Upper lobe of left lung (tissue), 6 donors: ENCODE data around the gene KCNJ14. TPM values are rescaled to one million over a fixed set of nuclear protein-coding genes. Genes with fewer than 3 reads are reported as not detected.
A peak's percentile ranks its signal among the peaks of the same experiment; 100 is the strongest.

Source experiments
- ATAC-seq, 2 donors: fragments of 200-7000 bp; cut with Tn5 transposase; one replicate each; pipeline ENCODE4 v1.9.1; 2022; ENCODE audit warnings: mild to moderate bottlenecking in 2 of 2, moderate library complexity in 2 of 2; ENCODE audit not compliant: low FRiP score in 2 of 2
- DNase-seq, 2 donors: peaks; one replicate each; pipeline ENCODE4 v3.0.0-alpha.2; 2019 to 2020
- H3K27ac ChIP-seq, 4 donors: fragments of 200-600 bp; sonication (generic); one replicate each; pipeline ENCODE4 v1.5.1; 2016 to 2019
- H3K27me3 ChIP-seq, 4 donors: fragments of 200-600 bp; sonication (generic); one replicate each; pipeline ENCODE4 v1.5.1; 2017 to 2019
- H3K36me3 ChIP-seq, 4 donors: fragments of 200-600 bp; sonication (generic); one replicate each; pipeline ENCODE4 v1.5.1; 2016 to 2019
- H3K4me1 ChIP-seq, 4 donors: fragments of 200-600 bp; sonication (generic); one replicate each; pipeline ENCODE4 v1.5.1; 2018 to 2019
- H3K4me3 ChIP-seq, 4 donors: fragments of 200-600 bp; sonication (generic); one replicate each; pipeline ENCODE4 v1.5.1; 2017 to 2019; ENCODE audit warnings: mild to moderate bottlenecking in 2 of 4, moderate library complexity in 1 of 4
- H3K9me3 ChIP-seq, 4 donors: fragments of 200-600 bp; sonication (generic); one replicate each; pipeline ENCODE4 v1.5.1; 2018 to 2019
- CTCF ChIP-seq, 6 experiments: fragments of 450-650 bp in 4 of 6; fragments of 200-600 bp in 2 of 6; sonication (generic) in 2 of 6; IDR thresholded peaks; one replicate each; pipeline ENCODE4 v1.5.1; 2016 to 2019; ENCODE audit warnings: antibody characterized with exemption in 6 of 6
- EP300 ChIP-seq, 4 donors: sonication (generic); formaldehyde crosslinking; IDR thresholded peaks; one replicate each; pipeline ENCODE4 v1.5.1; 2017; ENCODE audit warnings: antibody characterized with exemption in 4 of 4, control low read depth in 2 of 4
- POLR2A ChIP-seq, 4 donors: fragments of 450-650 bp; IDR thresholded peaks; one replicate each; pipeline ENCODE4 v1.5.1; 2016 to 2017; ENCODE audit warnings: antibody characterized with exemption in 4 of 4, mild to moderate bottlenecking in 2 of 4
- POLR2AphosphoS5 ChIP-seq, 2 donors: sonication (generic); formaldehyde crosslinking; IDR thresholded peaks; one replicate each; pipeline ENCODE4 v1.5.1; 2017; ENCODE audit warnings: antibody characterized with exemption in 2 of 2
- WGBS, 2 donors: methylation state at CpG; one replicate each; pipeline ENCODE4 v1.1.5; 2017 to 2018; 5-methylcytosine and 5-hydroxymethylcytosine counted together
- total RNA-seq, 6 donors: library from RNA; depleted of rRNA in 4 of 6; stranded (reverse); fragments of >200 nt in 4 of 6; gene quantifications; one replicate each; pipeline versions ENCODE4 v1.1.0 to v1.2.1, GENCODE V29; 2016 to 2021
- donor health status: DM: no; HTN: no; CAD: no; lungs with moderate emphysema.
- donor health status: DM: no; HTN: yes; CAD: no; lungs with severe emphysema.

Gene KCNJ14
- total RNA-seq, 6 donors from 2014 or later = 0.54 to 1.9 (median 0.91) TPM

DNA sequence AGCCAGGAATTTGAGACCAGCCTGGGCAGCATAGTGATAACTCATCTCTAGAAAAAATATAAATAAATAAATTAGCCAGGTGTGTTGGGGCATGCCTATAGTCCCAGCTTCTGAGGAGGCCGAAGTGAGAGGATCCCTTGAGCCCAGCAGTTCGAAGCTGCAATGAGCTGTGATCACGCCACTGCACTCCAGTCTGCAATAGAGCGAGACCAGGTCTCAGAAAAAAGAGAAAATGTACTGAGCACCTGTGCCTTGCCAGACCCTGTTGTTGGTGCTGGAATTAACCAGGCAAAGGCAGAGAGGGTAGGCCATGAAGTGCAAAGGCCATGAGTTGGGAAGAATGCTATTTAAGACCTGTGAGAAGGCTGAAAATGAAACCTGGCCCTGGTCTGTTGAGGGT lies 16.5 kb downstream of the KCNJ14 start:
- no peak overlapping the region for H3K27ac ChIP-seq
- peaks cover 14 to 25% (median 17%) of the 10 kb centered on the region in 4 donors for H3K4me1 ChIP-seq
- ATAC-seq (no peak), DNase-seq (no peak)
- WGBS, 2 donors = 97 to 98% methylated on average over 4 of the region's 4 CpGs
- no peak for TF ChIP-seq CTCF (IDR thresholded peaks at IDR 0.05)
- no peak for TF ChIP-seq POLR2AphosphoS5 (IDR thresholded peaks at IDR 0.05)
- no peak for TF ChIP-seq POLR2A (IDR thresholded peaks at IDR 0.05)
- TF ChIP-seq EP300 (IDR thresholded peaks at IDR 0.05) = no peak
- H3K9me3 ChIP-seq = no peaks in the 10 kb centered on the region
- H3K4me3 ChIP-seq = no peak overlapping the region
- peaks cover 45 to 68% (median 65%) of the 10 kb centered on the region in 4 donors for H3K36me3 ChIP-seq
- H3K27me3 ChIP-seq = no peaks in the 10 kb centered on the region

DNA sequence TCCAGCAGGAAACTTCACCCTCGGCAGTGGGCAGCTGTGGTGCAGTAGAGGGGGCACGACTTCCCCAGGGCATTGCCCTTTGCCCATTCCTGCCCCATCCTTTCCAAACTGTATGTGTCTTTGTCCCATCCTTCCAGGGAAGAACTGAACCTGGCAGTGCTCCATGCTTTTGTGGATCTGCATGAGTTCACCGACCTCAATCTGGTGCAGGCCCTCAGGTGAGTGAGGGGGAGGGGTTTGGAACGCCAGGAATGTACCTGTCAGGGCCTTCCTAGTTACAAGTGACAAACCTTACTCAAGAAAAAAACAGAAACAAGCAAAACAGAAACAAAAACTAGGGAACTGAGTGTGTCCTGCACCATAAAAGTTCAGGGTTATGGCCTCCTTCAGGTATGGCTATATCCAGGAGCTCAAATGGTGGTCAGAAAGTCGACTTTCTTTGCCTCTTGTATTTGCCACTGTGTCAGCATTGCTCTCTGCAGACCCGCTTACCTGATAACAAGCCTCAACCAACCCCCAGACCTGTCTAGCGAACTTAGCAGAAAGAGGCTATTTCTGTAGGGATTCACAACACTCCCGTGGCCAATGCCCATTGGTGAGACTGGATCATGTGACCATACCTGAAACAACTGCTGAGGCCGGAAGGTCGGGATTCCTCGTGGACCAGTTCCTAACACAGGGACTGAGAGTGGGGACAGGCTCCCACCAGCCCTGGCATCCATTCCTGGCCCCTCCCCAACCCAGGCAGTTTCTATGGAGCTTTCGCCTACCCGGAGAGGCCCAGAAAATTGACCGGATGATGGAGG lies 18.0 kb downstream of the KCNJ14 start:
- WGBS, 2 donors = 84 to 85% methylated on average over 13 to 14 of the region's 14 CpGs
- Histone ChIP-seq H3K27me3 (no peaks in the 10 kb centered on the region), H3K9me3 (no peaks in the 10 kb centered on the region), H3K27ac (peak overlapping the region in 1 of 4 donors; percentile 11), H3K4me1 (peaks cover 10 to 21% (median 14%) of the 10 kb centered on the region in 4 donors), H3K4me3 (no peak overlapping the region), H3K36me3 (peaks cover 51 to 83% (median 79%) of the 10 kb centered on the region in 4 donors)
- no peak for TF ChIP-seq CTCF (IDR thresholded peaks at IDR 0.05)
- TF ChIP-seq EP300 (IDR thresholded peaks at IDR 0.05) = no peak
- TF ChIP-seq POLR2AphosphoS5 (IDR thresholded peaks at IDR 0.05) = no peak
- TF ChIP-seq POLR2A (IDR thresholded peaks at IDR 0.05) = no peak
- DNase-seq (no peak), ATAC-seq (no peak)

- Histone ChIP-seq H3K27me3 (no peaks in the 10 kb centered on the region), H3K9me3 (no peaks in the 10 kb centered on the region), H3K36me3 (peaks cover 51 to 91% (median 87%) of the 10 kb centered on the region in 4 donors), H3K27ac (peak overlapping the region in 1 of 4 donors; percentile 11), H3K4me3 (no peak overlapping the region), H3K4me1 (peaks cover 8 to 18% (median 12%) of the 10 kb centered on the region in 4 donors)
- WGBS, 2 donors = 89 to 90% methylated on average over 9 to 16 of the region's 16 CpGs
- TF ChIP-seq POLR2AphosphoS5 (IDR thresholded peaks at IDR 0.05) (no peak), CTCF (IDR thresholded peaks at IDR 0.05) (no peak), POLR2A (IDR thresholded peaks at IDR 0.05) (no peak), EP300 (IDR thresholded peaks at IDR 0.05) (no peak)
- DNase-seq = peak in 1 of 2 donors; percentile 58
- ATAC-seq = no peak
Observed at GRCh38 chr19:48474084-48474592, 18.8 kb downstream of the KCNJ14 start.

GRCh38 chr19:48475369-48476068 lies 20.1 kb downstream of the KCNJ14 start:
- Histone ChIP-seq H3K36me3 (peaks cover 51 to 88% (median 86%) of the 10 kb centered on the region in 4 donors), H3K4me3 (no peak overlapping the region), H3K4me1 (peaks cover 4 to 20% (median 11%) of the 10 kb centered on the region in 4 donors), H3K9me3 (no peaks in the 10 kb centered on the region), H3K27me3 (no peaks in the 10 kb centered on the region), H3K27ac (peak overlapping the region in 1 of 4 donors; percentile 17)
- TF ChIP-seq EP300 (IDR thresholded peaks at IDR 0.05) (no peak), POLR2AphosphoS5 (IDR thresholded peaks at IDR 0.05) (no peak), CTCF (IDR thresholded peaks at IDR 0.05) (no peak), POLR2A (IDR thresholded peaks at IDR 0.05) (no peak)
- ATAC-seq = no peak
- WGBS, 2 donors = 93 to 97% methylated on average over 8 to 17 of the region's 17 CpGs
- no peak for DNase-seq
